Inferior parietal cortex (tissue), 1 donor: Measurements from ENCODE around the gene RABGGTA.
"Not testable (repeated sequence)": the region's sequence is repeated elsewhere in the genome, so short reads cannot be mapped to it uniquely, and the experiment has no call there.

Experiments used
- DNase-seq: peaks from one replicate; pipeline ENCODE4 v3.0.0-alpha.2; 2016; ENCODE audit errors: extremely low spot score

The RABGGTA gene

GRCh38 chr14:24241829-24242443, 29.5 kb downstream of the RABGGTA start:
- no peak for DNase-seq

DNA sequence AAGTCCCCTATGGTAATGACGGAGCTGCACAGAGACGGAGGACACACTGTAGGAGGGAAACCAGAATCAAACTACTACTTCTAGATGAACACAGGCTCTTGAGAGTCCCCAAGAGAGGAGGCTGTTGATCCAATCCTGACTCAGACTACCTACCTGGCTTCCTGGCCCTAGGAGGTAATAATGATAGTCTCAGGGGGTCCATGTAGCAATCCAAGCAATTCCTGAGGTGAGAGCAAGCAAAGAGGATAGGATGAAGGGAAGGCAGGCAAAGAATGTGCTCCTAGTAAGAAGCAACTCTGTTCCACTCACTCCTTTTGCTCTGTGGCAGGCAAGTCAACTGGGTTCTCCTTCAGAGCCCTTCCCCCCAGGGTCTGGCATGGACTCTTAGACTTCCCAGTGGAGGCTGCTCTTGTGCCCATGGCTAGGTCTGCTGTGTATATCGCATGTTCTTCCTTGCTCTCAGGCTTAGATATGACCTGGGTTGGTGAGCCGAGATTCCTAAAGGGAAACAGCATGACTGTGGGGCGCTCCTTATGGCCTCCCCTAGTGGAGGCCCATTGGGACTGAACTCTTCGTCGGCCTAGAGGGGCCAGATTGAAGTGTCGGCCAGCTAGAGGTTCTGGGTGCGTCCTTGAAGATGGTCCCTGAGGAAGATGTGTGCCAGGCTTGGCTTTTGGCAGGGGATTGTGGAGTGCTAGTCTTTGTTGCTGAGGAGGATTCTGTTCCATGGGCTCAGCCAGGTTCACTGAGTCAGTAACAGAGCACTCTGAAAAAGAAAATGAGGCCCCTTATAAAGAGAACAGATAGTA, 31.1 kb downstream of the RABGGTA start:
- DNase-seq = no peak

DNA sequence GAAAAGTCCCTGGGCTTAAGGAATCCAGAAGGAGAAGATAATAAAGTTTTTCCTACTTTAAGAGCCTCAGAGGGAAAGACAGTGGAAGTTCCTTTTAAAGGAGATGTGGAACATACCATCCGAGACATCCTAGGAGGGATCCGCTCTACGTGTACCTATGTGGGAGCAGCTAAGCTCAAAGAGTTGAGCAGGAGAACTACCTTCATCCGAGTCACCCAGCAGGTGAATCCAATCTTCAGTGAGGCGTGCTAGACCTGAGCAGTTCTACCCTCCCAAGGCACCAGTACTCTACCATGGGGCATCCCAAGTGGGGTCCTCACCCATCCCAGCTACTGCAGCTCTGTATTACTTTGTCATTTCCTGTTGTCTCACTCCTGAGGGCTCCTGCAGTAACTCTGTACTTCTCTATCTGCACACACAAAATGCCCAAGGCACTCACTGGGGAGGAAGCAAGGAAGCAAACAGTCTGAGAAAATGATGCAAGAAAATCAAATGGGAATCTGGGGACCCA, 32.8 kb downstream of the RABGGTA start:
- no peak for DNase-seq

DNA sequence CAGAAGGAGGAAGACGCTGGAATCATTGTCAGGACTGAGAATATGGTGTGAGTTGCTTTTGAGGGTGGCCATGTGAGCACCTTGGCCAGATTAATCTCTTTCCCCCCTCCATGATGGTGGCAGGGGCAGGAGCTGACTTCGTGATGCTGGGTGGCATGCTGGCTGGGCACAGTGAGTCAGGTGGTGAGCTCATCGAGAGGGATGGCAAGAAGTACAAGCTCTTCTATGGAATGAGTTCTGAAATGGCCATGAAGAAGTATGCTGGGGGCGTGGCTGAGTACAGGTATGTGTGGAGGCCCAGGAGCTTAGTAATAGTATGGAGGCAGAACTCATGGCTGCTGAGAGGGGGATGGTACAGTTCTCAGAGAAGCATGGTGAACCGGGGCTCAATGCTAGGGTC, 33.3 kb downstream of the RABGGTA start:
- no peak for DNase-seq

DNA sequence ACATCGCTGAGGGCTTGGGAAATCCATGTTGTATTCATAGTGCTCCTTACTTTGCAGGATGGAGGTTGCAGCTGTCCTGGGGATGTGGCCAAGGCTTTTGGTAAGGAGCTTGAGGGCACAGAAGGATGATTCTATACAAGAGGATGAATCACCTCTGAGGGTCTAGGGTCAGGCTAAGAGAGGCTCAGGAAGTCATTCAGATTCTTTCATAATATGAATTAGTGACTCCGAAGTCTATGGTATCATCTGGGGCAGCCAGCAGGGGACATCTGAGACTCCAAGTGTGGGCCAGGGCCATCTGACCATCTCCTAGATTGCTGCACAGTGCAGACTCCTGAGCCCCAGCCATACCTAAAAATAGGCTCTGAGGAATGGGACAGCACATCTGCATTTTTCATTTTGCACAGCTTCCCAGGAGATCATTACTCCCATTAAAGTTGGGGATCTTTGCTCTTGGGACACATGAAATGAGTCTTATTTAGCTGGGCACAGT, 33.9 kb downstream of the RABGGTA start:
- no peak for DNase-seq

GRCh38 chr14:24236689-24237462, 34.5 kb downstream of the RABGGTA start:
- no peak for DNase-seq

DNA sequence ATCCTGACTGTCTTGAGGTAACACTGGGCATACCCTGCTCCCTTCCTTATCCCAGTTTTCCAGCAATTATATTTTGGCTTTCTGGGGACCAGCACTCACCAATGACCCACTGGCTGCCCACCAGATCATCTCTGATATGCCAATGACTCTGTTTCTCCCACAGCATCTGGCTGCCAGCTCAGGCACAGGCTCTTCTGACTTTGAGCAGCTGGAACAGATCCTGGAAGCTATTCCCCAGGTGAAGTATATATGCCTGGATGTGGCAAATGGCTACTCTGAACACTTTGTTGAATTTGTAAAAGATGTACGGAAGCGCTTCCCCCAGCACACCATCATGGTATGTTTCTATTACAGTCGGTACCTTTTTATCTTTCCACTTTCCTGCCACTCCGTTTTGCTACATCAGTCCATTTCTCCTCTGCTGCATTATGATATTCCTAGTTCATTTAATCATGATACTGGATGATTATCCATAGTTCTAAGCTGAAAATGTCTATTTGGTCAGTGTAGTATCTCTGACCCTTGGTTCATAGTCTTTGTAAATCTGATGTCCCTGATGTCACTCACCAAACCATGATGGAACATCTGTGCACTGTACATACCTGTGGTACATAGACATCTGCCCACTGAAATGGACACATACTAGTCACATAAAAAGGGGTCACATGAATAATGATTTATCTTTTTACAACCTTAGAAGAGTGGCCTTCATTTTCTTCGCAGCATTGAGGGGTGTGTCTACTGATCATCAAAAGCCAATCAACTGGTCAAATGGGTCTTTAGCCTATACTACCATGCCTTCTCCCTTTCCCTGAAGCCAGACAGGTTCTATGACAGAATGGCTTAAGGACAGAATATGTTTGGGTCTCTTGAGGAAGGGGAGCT, 35.4 kb downstream of the RABGGTA start:
- DNase-seq = no peak

DNA sequence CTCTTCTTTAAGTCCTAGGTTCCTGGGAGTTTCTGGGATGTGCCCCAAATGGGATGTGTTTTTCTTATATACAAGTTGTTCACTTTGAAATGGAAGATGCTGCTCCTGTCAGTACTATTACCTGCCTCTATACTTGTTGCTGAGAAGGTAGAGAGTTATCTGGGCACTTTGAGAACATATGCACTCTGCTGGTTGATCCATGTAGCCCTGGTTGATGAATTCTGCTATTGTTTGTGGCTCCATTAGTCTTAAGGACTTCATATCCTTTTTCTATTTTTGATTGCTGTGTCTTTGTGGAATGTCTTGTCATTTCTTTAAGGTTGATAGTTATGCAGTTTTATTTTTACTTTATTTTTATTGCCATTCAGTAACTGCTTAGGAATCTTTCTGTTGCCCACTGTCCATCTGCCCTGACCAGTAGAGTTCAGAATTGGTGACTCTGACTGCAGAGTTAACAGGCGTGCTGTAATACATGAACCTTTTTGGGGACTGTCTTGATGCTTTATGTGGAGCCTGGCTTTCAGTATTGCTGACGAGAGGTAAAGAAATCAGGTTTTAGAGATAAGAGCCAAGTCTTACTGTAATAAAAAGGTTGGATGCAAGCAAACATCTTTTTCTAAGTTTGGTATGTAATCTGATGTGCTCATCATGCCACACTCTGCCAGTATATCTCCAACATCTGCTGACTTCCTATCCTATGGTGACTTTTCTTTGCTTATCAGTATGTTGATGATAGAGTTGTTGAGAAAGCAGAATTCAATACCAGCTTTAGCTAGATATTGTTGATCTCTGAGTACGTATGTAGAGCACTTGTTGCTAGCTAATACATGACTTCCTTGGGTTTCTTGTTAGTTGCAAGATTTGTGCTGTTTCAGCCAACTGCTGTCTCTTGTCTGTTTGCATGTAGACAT, 37.0 kb downstream of the RABGGTA start:
- no peak for DNase-seq

GRCh38 chr14:24233538-24233866, 37.9 kb downstream of the RABGGTA start:
- no peak for DNase-seq

GRCh38 chr14:24232645-24233537, 38.5 kb downstream of the RABGGTA start, which contains the start of gene GMPR2:
TSS of gene GMPR2 (plus strand) at chr14:24232929. CDS start at chr14:24233254, 325 bp downstream.
- DNase-seq = no peak

- DNase-seq = peak; percentile 93
Observed at GRCh38 chr14:24232121-24232644, 39.2 kb downstream of the RABGGTA start, which contains the start of gene NEDD8. TSS of gene NEDD8 (minus strand) at chr14:24232367. CDS start at chr14:24232267, 100 bp downstream.

- DNase-seq = peak; percentile 20
Observed at GRCh38 chr14:24231263-24232120, 39.9 kb downstream of the RABGGTA start.

DNA sequence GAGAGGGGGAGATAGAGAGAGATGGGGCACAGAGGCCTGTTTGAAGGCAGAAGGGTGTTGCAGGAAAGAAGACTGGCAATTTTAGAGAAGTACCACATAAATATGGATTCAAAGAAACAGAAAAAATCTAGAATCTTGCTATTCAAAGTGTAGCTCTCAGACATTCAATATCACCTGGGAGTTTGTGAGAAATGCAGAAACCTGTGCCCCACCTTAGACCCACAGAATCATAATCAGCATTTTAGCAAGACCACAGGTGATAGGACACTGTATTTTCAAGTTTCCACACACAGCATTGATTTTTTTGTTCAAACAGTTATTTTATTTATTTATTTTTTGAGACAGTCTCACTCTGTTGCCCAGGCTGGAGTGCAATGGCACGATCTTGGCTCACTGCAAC, 42.5 kb downstream of the RABGGTA start:
- DNase-seq = no peak

DNA sequence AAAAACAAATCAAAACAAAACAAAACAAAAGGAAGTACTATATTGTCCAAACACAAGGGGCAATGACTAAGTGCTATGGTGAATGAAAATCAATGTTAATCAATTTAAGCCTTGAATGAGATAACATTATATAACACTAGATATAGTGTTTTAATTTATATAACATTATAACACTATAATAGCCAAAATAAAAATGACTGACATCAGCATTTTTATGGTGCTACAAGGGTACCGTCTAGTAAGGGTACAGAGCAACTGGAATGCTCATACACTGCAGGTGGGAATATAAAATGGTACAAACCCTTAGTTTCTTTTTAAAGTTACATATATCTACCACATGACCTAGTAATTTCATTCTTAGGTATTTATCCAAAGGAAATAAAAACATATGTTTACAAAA, 44.9 kb downstream of the RABGGTA start:
- DNase-seq = no peak

- no peak for DNase-seq
Observed at GRCh38 chr14:24224618-24225071, 46.8 kb downstream of the RABGGTA start.

GRCh38 chr14:24222987-24223386, 48.4 kb downstream of the RABGGTA start:
- DNase-seq = not testable (repeated sequence)

DNA sequence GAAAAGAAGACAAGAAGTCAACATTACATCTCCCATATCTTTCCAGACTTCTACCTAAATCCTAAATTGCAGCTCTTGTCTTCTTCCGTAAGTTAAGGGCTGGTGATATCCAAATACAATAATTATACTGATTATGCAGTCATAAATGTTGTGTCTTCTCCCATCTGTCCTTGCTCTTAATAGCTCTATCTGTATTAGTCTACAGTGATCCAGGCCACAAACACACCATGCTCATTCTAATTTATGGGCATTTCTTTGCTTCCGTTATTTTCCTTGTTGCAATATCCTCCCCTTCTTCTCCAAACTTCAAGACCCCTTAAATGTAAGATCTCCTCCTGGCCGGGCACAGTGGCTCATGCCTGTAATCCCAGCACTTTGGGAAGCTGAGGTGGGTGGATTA, 51.9 kb downstream of the RABGGTA start:
- DNase-seq = no peak

- DNase-seq = no peak
Observed at GRCh38 chr14:24219080-24219479, 52.3 kb downstream of the RABGGTA start.
